ENCODE measurements around the gene ARPP21. TPM values are rescaled to one million over a fixed set of nuclear protein-coding genes. Genes with fewer than 3 reads are reported as not detected.

The ARPP21 gene
- total RNA-seq, 4 donors from 2014 or later = 58.7 to 93.8 (median 67.5) TPM

DNA sequence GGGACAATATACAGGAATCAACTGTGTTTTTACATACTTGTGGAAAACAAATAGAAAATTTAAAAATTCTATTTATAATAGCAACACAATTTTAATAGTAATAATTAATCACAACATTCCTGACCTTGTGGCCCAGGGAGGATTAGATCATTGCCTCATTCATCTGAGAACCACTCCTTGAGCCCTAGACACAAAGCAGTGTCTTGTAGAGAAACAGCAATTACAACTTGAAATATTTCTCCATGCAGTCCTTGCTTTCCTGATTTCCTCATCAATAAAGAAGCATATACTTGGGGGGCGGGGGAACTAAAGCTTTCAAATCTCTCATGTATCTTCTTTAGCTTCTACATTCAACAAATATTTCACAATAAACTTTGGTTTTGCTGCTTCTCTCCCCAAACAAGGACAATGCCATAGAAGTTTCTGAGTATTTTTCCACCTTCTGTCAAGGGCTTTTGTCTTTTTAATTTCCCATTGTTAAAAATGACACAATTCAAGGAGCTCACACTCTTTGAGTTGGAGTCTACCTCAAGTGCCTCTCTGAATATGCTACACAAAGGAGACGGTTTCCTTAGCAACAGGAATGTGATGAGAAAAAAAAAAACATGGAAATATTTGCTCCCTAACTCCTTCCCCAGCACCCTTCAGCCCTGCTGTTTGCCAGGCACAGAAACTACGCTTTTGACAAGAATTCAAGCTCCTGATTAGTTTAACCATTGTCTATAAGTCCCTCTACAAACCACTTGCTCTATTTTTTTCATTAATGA lies 118.8 kb downstream of the ARPP21 start:
- H3K4me3 ChIP-seq = no peak overlapping the region
- DNase-seq (no peak), ATAC-seq (no peak)
- H3K9me3 ChIP-seq = no peaks in the 10 kb centered on the region
- TF ChIP-seq POLR2A (IDR thresholded peaks at IDR 0.05) = no peak
- TF ChIP-seq, protein P1, sequence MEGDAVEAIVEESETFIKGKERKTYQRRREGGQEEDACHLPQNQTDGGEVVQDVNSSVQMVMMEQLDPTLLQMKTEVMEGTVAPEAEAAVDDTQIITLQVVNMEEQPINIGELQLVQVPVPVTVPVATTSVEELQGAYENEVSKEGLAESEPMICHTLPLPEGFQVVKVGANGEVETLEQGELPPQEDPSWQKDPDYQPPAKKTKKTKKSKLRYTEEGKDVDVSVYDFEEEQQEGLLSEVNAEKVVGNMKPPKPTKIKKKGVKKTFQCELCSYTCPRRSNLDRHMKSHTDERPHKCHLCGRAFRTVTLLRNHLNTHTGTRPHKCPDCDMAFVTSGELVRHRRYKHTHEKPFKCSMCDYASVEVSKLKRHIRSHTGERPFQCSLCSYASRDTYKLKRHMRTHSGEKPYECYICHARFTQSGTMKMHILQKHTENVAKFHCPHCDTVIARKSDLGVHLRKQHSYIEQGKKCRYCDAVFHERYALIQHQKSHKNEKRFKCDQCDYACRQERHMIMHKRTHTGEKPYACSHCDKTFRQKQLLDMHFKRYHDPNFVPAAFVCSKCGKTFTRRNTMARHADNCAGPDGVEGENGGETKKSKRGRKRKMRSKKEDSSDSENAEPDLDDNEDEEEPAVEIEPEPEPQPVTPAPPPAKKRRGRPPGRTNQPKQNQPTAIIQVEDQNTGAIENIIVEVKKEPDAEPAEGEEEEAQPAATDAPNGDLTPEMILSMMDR (IDR thresholded peaks at IDR 0.05 in 4 of 5, conservative IDR thresholded peaks at IDR 0.05 in 1 of 5) = no peak
- in situ Hi-C loops (cut with MboI; ENCODE audit: low sequenced_read_pairs in 4 of 4) (no loop called here), intact Hi-C loops (cut with DNase I; ENCODE audit: low total_unique reads) (no loop called here)
- H3K4me1 ChIP-seq = peaks cover 23 to 24% of the 10 kb centered on the region in 2 donors
- H3K27ac ChIP-seq = no peak overlapping the region
- H3K27me3 ChIP-seq = no peaks in the 10 kb centered on the region
- no peaks in the 10 kb centered on the region for H3K36me3 ChIP-seq

DNA sequence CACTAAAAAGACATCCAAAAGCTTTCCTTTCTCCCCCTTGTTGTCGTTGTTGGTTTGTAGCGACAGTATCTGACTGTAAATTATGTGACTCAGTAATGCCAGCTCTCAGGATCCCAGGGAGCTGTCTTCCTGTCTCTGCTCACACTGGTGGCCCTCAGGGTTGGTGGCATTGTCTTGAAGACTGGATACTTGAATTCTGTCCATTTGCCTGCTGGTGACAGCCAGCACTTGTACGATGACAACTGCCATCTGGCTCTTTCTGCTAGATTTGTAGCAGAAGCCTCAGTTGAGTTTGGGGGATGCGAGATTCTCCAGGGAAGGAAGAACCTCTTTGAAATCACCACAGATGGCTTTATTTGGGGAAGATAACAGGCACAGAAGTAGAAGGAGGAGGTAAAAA lies 120.8 kb downstream of the ARPP21 start:
- Histone ChIP-seq H3K36me3 (no peaks in the 10 kb centered on the region), H3K9me3 (no peaks in the 10 kb centered on the region), H3K4me1 (peaks cover 23 to 24% of the 10 kb centered on the region in 2 donors), H3K4me3 (no peak overlapping the region), H3K27ac (peak overlapping the region in 2 of 4 donors; percentile 8 to 38), H3K27me3 (no peaks in the 10 kb centered on the region)
- peak in 1 of 2 donors; percentile 42 for ATAC-seq
- intact Hi-C loops (cut with DNase I; ENCODE audit: low total_unique reads) = no loop called here
- no peak for TF ChIP-seq POLR2A (IDR thresholded peaks at IDR 0.05)
- TF ChIP-seq, protein P1 (IDR thresholded peaks at IDR 0.05 in 4 of 5, conservative IDR thresholded peaks at IDR 0.05 in 1 of 5) = no peak
- DNase-seq = no peak
- in situ Hi-C loops (cut with MboI; ENCODE audit: low sequenced_read_pairs in 4 of 4) = no loop called here

DNA sequence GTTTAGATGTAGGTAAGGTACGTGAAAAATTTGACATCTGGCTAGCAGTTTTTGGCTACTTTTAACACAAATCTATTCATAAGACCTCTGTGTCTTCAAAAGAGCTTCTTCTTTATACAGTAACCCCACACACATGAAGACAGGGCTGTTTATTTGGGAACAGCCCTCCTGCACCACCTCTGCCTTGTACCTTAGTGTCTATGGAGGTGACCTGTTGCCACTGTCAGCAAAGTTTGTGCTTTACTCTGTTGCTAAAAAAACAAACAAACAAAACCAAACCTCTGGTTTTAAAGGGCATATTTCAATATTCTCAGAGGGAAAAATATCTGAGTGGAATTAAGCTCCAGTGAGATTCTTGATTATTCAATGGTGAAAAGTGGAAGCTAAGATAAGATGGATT lies 122.0 kb downstream of the ARPP21 start:
- peaks cover 23 to 24% of the 10 kb centered on the region in 2 donors for H3K4me1 ChIP-seq
- H3K36me3 ChIP-seq = no peaks in the 10 kb centered on the region
- ATAC-seq = no peak
- no peaks in the 10 kb centered on the region for H3K27me3 ChIP-seq
- in situ Hi-C loops (cut with MboI; ENCODE audit: low sequenced_read_pairs in 4 of 4) = no loop called here
- H3K4me3 ChIP-seq = no peak overlapping the region
- H3K9me3 ChIP-seq = no peaks in the 10 kb centered on the region
- intact Hi-C loops (cut with DNase I; ENCODE audit: low total_unique reads) = no loop called here
- no peak for TF ChIP-seq POLR2A (IDR thresholded peaks at IDR 0.05)
- TF ChIP-seq, protein P1 (IDR thresholded peaks at IDR 0.05 in 4 of 5, conservative IDR thresholded peaks at IDR 0.05 in 1 of 5) = no peak
- DNase-seq = no peak
- no peak overlapping the region for H3K27ac ChIP-seq

DNA sequence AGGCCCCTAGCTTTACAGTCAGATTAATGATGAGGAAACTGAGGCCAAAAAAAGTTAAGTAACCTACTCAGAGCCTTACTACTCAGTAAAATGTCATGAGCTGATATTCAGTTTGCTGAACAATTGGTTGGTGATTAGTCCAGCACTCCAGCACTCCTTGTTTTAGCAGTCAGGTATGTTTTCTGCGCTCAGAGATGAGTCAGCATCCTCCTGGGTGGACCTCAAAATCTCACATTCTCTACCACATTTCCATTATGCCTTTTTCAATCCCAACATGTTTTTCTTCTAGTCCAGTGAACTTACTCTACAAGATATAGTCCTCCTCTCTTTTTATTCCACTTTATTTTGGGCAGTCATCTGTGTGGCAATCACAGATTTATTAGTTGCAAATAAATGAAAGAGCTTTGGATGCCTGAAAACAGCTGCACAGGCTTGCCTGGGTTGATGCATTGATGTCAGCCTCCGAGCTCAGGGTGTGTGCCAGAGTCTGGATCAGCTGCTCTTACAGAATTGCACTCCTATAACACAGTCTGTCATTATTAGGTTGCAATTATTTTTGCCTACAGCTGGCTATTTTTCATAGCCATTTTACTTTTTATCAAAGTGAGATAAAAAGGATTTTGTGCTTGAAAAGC lies 133.2 kb downstream of the ARPP21 start:
- H3K9me3 ChIP-seq = no peaks in the 10 kb centered on the region
- peak overlapping the region; percentile 47 to 70 (median 63) for H3K27ac ChIP-seq
- H3K4me3 ChIP-seq = no peak overlapping the region
- no peak for TF ChIP-seq POLR2A (IDR thresholded peaks at IDR 0.05)
- TF ChIP-seq, protein P1 (IDR thresholded peaks at IDR 0.05 in 4 of 5, conservative IDR thresholded peaks at IDR 0.05 in 1 of 5) = no peak
- peaks cover 23 to 48% of the 10 kb centered on the region in 2 donors for H3K4me1 ChIP-seq
- intact Hi-C loops (cut with DNase I; ENCODE audit: low total_unique reads) (no loop called here), in situ Hi-C loops (cut with MboI; ENCODE audit: low sequenced_read_pairs in 4 of 4) (no loop called here)
- H3K27me3 ChIP-seq = no peaks in the 10 kb centered on the region
- ATAC-seq (peak; percentile 83 to 96), DNase-seq (peak; percentile 23 to 69)
- no peaks in the 10 kb centered on the region for H3K36me3 ChIP-seq

Data from gastrocnemius medialis (tissue), 4 donors.